Measurements from ENCODE around the gene DAND5. TPM values are rescaled to one million over a fixed set of nuclear protein-coding genes. Genes with fewer than 3 reads are reported as not detected.

Gene DAND5
- total RNA-seq, 1 donor from 2014 or later, result not detected

DNA sequence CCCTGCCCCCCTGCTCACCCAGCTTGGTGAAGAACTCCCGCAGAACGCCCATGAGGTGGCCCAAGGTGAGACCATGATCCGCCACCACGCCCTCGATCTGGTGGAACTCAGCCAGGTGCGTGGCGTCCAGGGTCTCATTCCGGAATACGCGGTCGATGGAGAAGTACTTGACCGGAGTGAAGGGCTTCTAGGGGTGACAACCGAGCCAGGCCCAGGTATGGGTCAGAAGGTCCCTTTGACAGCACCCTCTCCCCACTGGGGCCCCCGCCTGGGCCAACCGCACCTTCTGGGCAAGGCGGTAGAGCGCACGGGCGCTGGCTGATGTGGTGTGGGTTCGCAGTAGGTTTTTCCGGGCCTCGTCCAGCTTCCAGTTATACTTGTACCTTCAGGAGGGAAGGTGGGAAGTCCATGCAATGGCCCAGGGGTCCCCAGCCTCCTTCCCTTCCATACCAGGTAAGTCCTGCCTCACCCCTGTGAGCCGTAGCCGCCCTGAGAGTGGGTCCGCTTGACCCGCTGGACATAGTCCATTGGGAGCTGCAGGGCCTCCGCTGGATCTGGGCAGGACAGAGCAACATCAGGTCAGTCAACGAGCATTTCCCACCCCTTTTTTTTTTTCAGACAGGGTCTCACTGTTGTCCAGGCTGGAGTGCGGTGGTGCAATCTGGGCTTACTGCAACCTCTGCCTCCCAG is 44.6 kb upstream of the DAND5 start:
- H3K27me3 Mint-ChIP-seq (ENCODE audit: low read depth, unreplicated experiment), result no peaks in the 10 kb centered on the region
- no peak overlapping the region for H3K9ac ChIP-seq (ENCODE audit: low read length)
- peaks cover 32% of the 10 kb centered on the region for H3K36me3 ChIP-seq (ENCODE audit: insufficient read depth, low read length)
- H3K27ac ChIP-seq (ENCODE audit: low read depth, low read length), result no peak overlapping the region
- H2AFZ ChIP-seq (ENCODE audit: low read depth, low read length), result no peak overlapping the region
- DNase-seq (ENCODE audit: low read depth) (no peak), FAIRE-seq (no peak)
- H3K79me2 ChIP-seq (ENCODE audit: insufficient read depth, low read length), result no peaks in the 10 kb centered on the region
- no peak overlapping the region for H3K4me3 Mint-ChIP-seq (ENCODE audit: unreplicated experiment)
- no peak for TF ChIP-seq EZH2 (IDR thresholded peaks at IDR 0.05; ENCODE audit: insufficient read depth, low read length)
- TF ChIP-seq, protein P1, sequence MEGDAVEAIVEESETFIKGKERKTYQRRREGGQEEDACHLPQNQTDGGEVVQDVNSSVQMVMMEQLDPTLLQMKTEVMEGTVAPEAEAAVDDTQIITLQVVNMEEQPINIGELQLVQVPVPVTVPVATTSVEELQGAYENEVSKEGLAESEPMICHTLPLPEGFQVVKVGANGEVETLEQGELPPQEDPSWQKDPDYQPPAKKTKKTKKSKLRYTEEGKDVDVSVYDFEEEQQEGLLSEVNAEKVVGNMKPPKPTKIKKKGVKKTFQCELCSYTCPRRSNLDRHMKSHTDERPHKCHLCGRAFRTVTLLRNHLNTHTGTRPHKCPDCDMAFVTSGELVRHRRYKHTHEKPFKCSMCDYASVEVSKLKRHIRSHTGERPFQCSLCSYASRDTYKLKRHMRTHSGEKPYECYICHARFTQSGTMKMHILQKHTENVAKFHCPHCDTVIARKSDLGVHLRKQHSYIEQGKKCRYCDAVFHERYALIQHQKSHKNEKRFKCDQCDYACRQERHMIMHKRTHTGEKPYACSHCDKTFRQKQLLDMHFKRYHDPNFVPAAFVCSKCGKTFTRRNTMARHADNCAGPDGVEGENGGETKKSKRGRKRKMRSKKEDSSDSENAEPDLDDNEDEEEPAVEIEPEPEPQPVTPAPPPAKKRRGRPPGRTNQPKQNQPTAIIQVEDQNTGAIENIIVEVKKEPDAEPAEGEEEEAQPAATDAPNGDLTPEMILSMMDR (IDR thresholded peaks at IDR 0.05; ENCODE audit: insufficient read depth, low read depth, low read length), result no peak
- no peak overlapping the region for H3K4me3 ChIP-seq (ENCODE audit: insufficient read depth, low read depth, low read length)
- H3K36me3 Mint-ChIP-seq (ENCODE audit: low read depth, unreplicated experiment), result peaks cover 28% of the 10 kb centered on the region
- peaks cover 10% of the 10 kb centered on the region for H4K20me1 ChIP-seq (ENCODE audit: insufficient read depth, low read length)
- H3K9me3 ChIP-seq (ENCODE audit: insufficient read depth, low read depth, low read length), result no peaks in the 10 kb centered on the region
- no peaks in the 10 kb centered on the region for H3K9me3 Mint-ChIP-seq (ENCODE audit: unreplicated experiment)
- H3K4me1 ChIP-seq (ENCODE audit: insufficient read depth, low read length), result no peaks in the 10 kb centered on the region
- H3K27ac Mint-ChIP-seq (ENCODE audit: unreplicated experiment), result no peak overlapping the region
- no peaks in the 10 kb centered on the region for H3K27me3 ChIP-seq (ENCODE audit: insufficient read depth, low read length)
- H3K4me2 ChIP-seq (ENCODE audit: low read length), result no peak overlapping the region
- no peaks in the 10 kb centered on the region for H3K4me1 Mint-ChIP-seq (ENCODE audit: low read depth, unreplicated experiment)

DNA sequence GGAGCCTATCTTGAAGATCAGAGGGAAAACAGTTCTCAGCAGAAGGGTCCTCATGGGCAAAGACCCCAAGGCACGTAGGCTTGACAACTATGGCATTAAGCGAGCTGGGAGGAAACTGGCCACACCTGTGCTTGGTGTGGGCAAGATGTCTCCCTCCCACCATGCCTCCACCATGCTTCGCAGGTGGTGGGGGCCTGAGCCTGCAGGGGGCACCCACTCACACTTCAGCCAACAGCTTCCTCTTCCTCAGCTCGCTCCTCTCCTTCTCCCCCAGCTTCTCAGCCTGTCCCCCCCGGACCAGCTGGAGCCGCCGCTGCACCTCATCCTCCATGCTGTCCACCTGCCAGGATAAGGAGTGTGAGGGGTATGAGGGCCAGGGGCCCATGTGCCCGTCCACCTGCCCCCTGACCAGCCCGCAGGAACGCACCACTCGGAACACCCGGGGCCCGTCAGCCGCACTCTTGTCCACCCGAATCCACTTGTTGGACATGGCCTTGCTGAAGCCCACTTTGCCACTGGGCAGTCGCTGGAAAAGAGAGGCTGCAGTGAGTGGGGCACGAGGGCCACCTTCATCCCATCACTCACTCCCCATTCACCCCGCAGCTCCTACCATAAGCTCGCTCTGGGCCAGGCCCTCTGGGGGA is 39.3 kb upstream of the DAND5 start:
- TF ChIP-seq EZH2 (IDR thresholded peaks at IDR 0.05; ENCODE audit: insufficient read depth, low read length), result no peak
- TF ChIP-seq, protein P1 (IDR thresholded peaks at IDR 0.05; ENCODE audit: insufficient read depth, low read depth, low read length), result no peak
- peaks cover 8% of the 10 kb centered on the region for H3K4me1 ChIP-seq (ENCODE audit: insufficient read depth, low read length)
- H3K4me3 Mint-ChIP-seq (ENCODE audit: unreplicated experiment), result no peak overlapping the region
- H3K4me2 ChIP-seq (ENCODE audit: low read length), result no peak overlapping the region
- peaks cover 15% of the 10 kb centered on the region for H3K36me3 Mint-ChIP-seq (ENCODE audit: low read depth, unreplicated experiment)
- peaks cover 9% of the 10 kb centered on the region for H3K4me1 Mint-ChIP-seq (ENCODE audit: low read depth, unreplicated experiment)
- H3K27me3 Mint-ChIP-seq (ENCODE audit: low read depth, unreplicated experiment), result no peaks in the 10 kb centered on the region
- FAIRE-seq (no peak), DNase-seq (ENCODE audit: low read depth) (no peak)
- H3K4me3 ChIP-seq (ENCODE audit: insufficient read depth, low read depth, low read length), result no peak overlapping the region
- peaks cover 33% of the 10 kb centered on the region for H3K79me2 ChIP-seq (ENCODE audit: insufficient read depth, low read length)
- H3K9me3 Mint-ChIP-seq (ENCODE audit: unreplicated experiment), result no peaks in the 10 kb centered on the region
- no peak overlapping the region for H2AFZ ChIP-seq (ENCODE audit: low read depth, low read length)
- H3K27ac ChIP-seq (ENCODE audit: low read depth, low read length), result no peak overlapping the region
- H3K27me3 ChIP-seq (ENCODE audit: insufficient read depth, low read length), result no peaks in the 10 kb centered on the region
- H3K9ac ChIP-seq (ENCODE audit: low read length), result no peak overlapping the region
- H3K36me3 ChIP-seq (ENCODE audit: insufficient read depth, low read length), result peaks cover 18% of the 10 kb centered on the region
- H3K9me3 ChIP-seq (ENCODE audit: insufficient read depth, low read depth, low read length), result no peaks in the 10 kb centered on the region
- no peak overlapping the region for H3K27ac Mint-ChIP-seq (ENCODE audit: unreplicated experiment)
- H4K20me1 ChIP-seq (ENCODE audit: insufficient read depth, low read length), result peaks cover 33% of the 10 kb centered on the region

Measured in astrocyte (in vitro differentiated cells and primary cell).